Measurements from ENCODE around the gene CADM4. TPM values are rescaled to one million over a fixed set of nuclear protein-coding genes. Genes with fewer than 3 reads are reported as not detected.
"Not testable (repeated sequence)": the region's sequence is repeated elsewhere in the genome, so short reads cannot be mapped to it uniquely, and the experiment has no call there.

The CADM4 gene
- total RNA-seq, 1 donor from 2014 or later = 6.9 TPM

- Histone ChIP-seq H3K4me3 (no peak overlapping the region), H3K9me3 (replicated peaks) (no peaks in the 10 kb centered on the region), H3K27ac (replicated peaks) (no peak overlapping the region), H3K27me3 (ENCODE audit: low read depth) (no peaks in the 10 kb centered on the region), H3K4me1 (no peaks in the 10 kb centered on the region), H3K36me3 (no peaks in the 10 kb centered on the region)
- DNase-seq = no peak
- no peak for TF ChIP-seq CTCF (IDR thresholded peaks at IDR 0.05; ENCODE audit: borderline replicate concordance)
- intact Hi-C loops (cut with micrococcal nuclease) = no loop called here
These were observed 43.4 kb upstream of the CADM4 start for GRCh38 chr19:43682824-43683661.

GRCh38 chr19:43682269-43682668 is 42.6 kb upstream of the CADM4 start:
- intact Hi-C loops (cut with micrococcal nuclease); H3K27ac ChIP-seq (replicated peaks); H3K4me3 ChIP-seq; H3K36me3 ChIP-seq; DNase-seq; H3K9me3 ChIP-seq (replicated peaks); H3K27me3 ChIP-seq (ENCODE audit: low read depth); H3K4me1 ChIP-seq: not testable (repeated sequence)

- no peak overlapping the region for H3K27ac ChIP-seq (replicated peaks)
- H3K27me3 ChIP-seq (ENCODE audit: low read depth) = no peaks in the 10 kb centered on the region
- no peak overlapping the region for H3K4me3 ChIP-seq
- no peaks in the 10 kb centered on the region for H3K36me3 ChIP-seq
- H3K9me3 ChIP-seq (replicated peaks) = no peaks in the 10 kb centered on the region
- no peaks in the 10 kb centered on the region for H3K4me1 ChIP-seq
- no peak for DNase-seq
- intact Hi-C loops (cut with micrococcal nuclease) = no loop called here
- TF ChIP-seq CTCF (IDR thresholded peaks at IDR 0.05; ENCODE audit: borderline replicate concordance) = no peak
These were observed 42.2 kb upstream of the CADM4 start for GRCh38 chr19:43681821-43682220.

- Histone ChIP-seq H3K27ac (replicated peaks) (no peak overlapping the region), H3K27me3 (ENCODE audit: low read depth) (no peaks in the 10 kb centered on the region), H3K36me3 (no peaks in the 10 kb centered on the region), H3K4me1 (no peaks in the 10 kb centered on the region), H3K4me3 (no peak overlapping the region), H3K9me3 (replicated peaks) (no peaks in the 10 kb centered on the region)
- no peak for DNase-seq
- TF ChIP-seq CTCF (IDR thresholded peaks at IDR 0.05; ENCODE audit: borderline replicate concordance) = no peak
- intact Hi-C loops (cut with micrococcal nuclease) = no loop called here
These were observed 39.0 kb upstream of the CADM4 start for GRCh38 chr19:43678512-43679261.

GRCh38 chr19:43675906-43676305 is 36.3 kb upstream of the CADM4 start:
- intact Hi-C loops (cut with micrococcal nuclease) = no loop called here
- no peaks in the 10 kb centered on the region for H3K36me3 ChIP-seq
- no peak for TF ChIP-seq CTCF (IDR thresholded peaks at IDR 0.05; ENCODE audit: borderline replicate concordance)
- no peak overlapping the region for H3K27ac ChIP-seq (replicated peaks)
- no peaks in the 10 kb centered on the region for H3K27me3 ChIP-seq (ENCODE audit: low read depth)
- DNase-seq = no peak
- H3K4me1 ChIP-seq = no peaks in the 10 kb centered on the region
- no peaks in the 10 kb centered on the region for H3K9me3 ChIP-seq (replicated peaks)
- H3K4me3 ChIP-seq = no peak overlapping the region

Measured in left ventricle myocardium inferior (tissue), 1 donor.